HCT116 (cell line): ENCODE data around the gene SCG3. TPM values are rescaled to one million over a fixed set of nuclear protein-coding genes. Genes with fewer than 3 reads are reported as not detected.

Experiments
- ATAC-seq: fragments of 200-7000 bp; cut with Tn5 transposase; 2 replicates; pipeline ENCODE4 v1.9.1; 2020; ENCODE audit warnings: mild to moderate bottlenecking, moderate library complexity
- BruUV-seq: library from RNA; stranded (reverse); fragments of 400-500 nt; replicated peaks from 2 replicates; lab custom pipeline; 2021; lab: Mats Ljungman, UMichigan
- CTCF ChIA-PET: fragments of 300-600 bp; sonication (Branson Sonifier 250); formaldehyde crosslinking; loops from one replicate; lab custom pipeline; 2021; ENCODE audit warnings: antibody characterized with exemption; lab: Charles Lee
- POLR2A ChIA-PET: fragments of 300-600, 350-600 bp; sonication (Branson Sonifier 250); formaldehyde crosslinking; loops from one replicate; lab custom pipeline; 2021; ENCODE audit warnings: antibody characterized with exemption; lab: Charles Lee
- RAD21 ChIA-PET, 2 experiments: fragments of 300-600 bp; sonication (Branson Sonifier 250); formaldehyde crosslinking; loops; one replicate each; lab custom pipeline; 2023; ENCODE audit warnings: low total read pairs in 2 of 2; ENCODE audit not compliant: uncharacterized antibody in 2 of 2, unreplicated experiment in 2 of 2, low non-redundant PET in 1 of 2; lab: Charles Lee
- DNase-seq: peaks from one replicate; pipeline ENCODE4 v3.0.0-alpha.2; 2010; ENCODE audit warnings: low read depth, low spot score
- H2AFZ ChIP-seq: fragments of 200-600 bp; shearing (Covaris generic), sonication (generic); 2 replicates; pipeline ENCODE4 v1.6.1; 2017; ENCODE audit warnings: low read depth, mixed run types, mixed read lengths, antibody characterized with exemption, low read length; ENCODE audit not compliant: poor library complexity, severe bottlenecking
- H3K27ac ChIP-seq: 2 replicates; pipeline ENCODE4 v1.5.1; 2012; ENCODE audit warnings: low read depth, low read length
- H3K27me3 ChIP-seq: fragments of 200-600 bp; sonication (generic); 2 replicates; pipeline ENCODE4 v1.6.1; 2016; ENCODE audit warnings: mixed run types, low read length, mixed read lengths; ENCODE audit not compliant: insufficient read depth
- H3K36me3 ChIP-seq, 2 experiments: fragments of 200-500 bp in 1 of 2; fragments of 200-600 bp in 1 of 2; sonication (Bioruptor generic) in 1 of 2; sonication (generic) in 1 of 2; 2 replicates each; pipeline versions ENCODE4 v1.5.1 to v1.6.1; 2014 to 2016; ENCODE audit warnings: low read length in 2 of 2, inconsistent platforms in 1 of 2, mixed read lengths in 1 of 2, mixed run types in 1 of 2; ENCODE audit not compliant: insufficient read depth in 2 of 2, control insufficient read depth in 1 of 2
- H3K4me1 ChIP-seq, 2 experiments: fragments of 200-600 bp in 1 of 2; sonication (generic) in 1 of 2; 2 replicates each; pipeline versions ENCODE4 v1.5.1 to v1.6.1; 2012 to 2017; ENCODE audit warnings: low read length in 2 of 2, inconsistent platforms in 1 of 2, mild to moderate bottlenecking in 1 of 2, mixed read lengths in 1 of 2, mixed run types in 1 of 2, moderate library complexity in 1 of 2; ENCODE audit not compliant: insufficient read depth in 2 of 2, control insufficient read depth in 1 of 2
- H3K4me2 ChIP-seq: fragments of 200-600 bp; sonication (generic); 2 replicates; pipeline ENCODE4 v1.6.1; 2017; ENCODE audit warnings: mixed run types, low read length, mixed read lengths
- H3K4me3 ChIP-seq, 2 experiments: fragments of 200-600 bp in 1 of 2; sonication (generic) in 1 of 2; replicated peaks in 1 of 2; 2 replicates each; pipeline ENCODE4 v1.5.1; 2011 to 2016; ENCODE audit warnings: low read length in 2 of 2, control low read depth in 1 of 2, low read depth in 1 of 2, mild to moderate bottlenecking in 1 of 2, mixed read lengths in 1 of 2, mixed run types in 1 of 2
- H3K79me2 ChIP-seq: fragments of 200-600 bp; sonication (generic); 2 replicates; pipeline ENCODE4 v1.6.1; 2017; ENCODE audit warnings: mild to moderate bottlenecking, mixed run types, low read length, moderate library complexity, mixed read lengths; ENCODE audit not compliant: insufficient read depth
- H3K9ac ChIP-seq: fragments of 200-600 bp; sonication (generic); 2 replicates; pipeline ENCODE4 v1.6.1; 2016; ENCODE audit warnings: low read length, mixed read lengths
- H3K9me2 ChIP-seq: fragments of 200-600 bp; sonication (generic), shearing (Covaris generic); 2 replicates; pipeline ENCODE4 v1.6.1; 2017; ENCODE audit warnings: mixed run types, mild to moderate bottlenecking, moderate library complexity; ENCODE audit not compliant: insufficient read depth
- H3K9me3 ChIP-seq, 2 experiments: fragments of 200-500 bp in 1 of 2; fragments of 200-600 bp in 1 of 2; sonication (Bioruptor generic) in 1 of 2; sonication (generic) in 1 of 2; 2 replicates each; pipeline ENCODE4 v1.6.1; 2014 to 2017; ENCODE audit warnings: low read length in 2 of 2, mixed read lengths in 2 of 2, inconsistent platforms in 1 of 2, low read depth in 1 of 2, mild to moderate bottlenecking in 1 of 2, mixed run types in 1 of 2, moderate library complexity in 1 of 2; ENCODE audit not compliant: control insufficient read depth in 1 of 2, insufficient read depth in 1 of 2
- H4K20me1 ChIP-seq: fragments of 200-600 bp; sonication (generic), shearing (Covaris generic); 2 replicates; pipeline ENCODE4 v1.6.1; 2017; ENCODE audit warnings: mixed run types, mild to moderate bottlenecking, moderate library complexity; ENCODE audit not compliant: insufficient read depth
- CBX3 ChIP-seq: IDR thresholded peaks from 2 replicates; pipeline ENCODE4 v1.6.1; 2012; ENCODE audit warnings: low read depth
- CEBPB ChIP-seq: IDR thresholded peaks from 2 replicates; pipeline ENCODE4 v1.6.1; 2012; ENCODE audit warnings: low read depth
- EGR1 ChIP-seq: IDR thresholded peaks from 2 replicates; pipeline ENCODE4 v1.6.1; 2012; ENCODE audit warnings: low read depth
- ELF1 ChIP-seq: IDR thresholded peaks from 2 replicates; pipeline ENCODE4 v1.6.1; 2012; ENCODE audit warnings: low read depth, borderline replicate concordance
- EZH2 ChIP-seq: fragments of 200-600 bp; sonication (generic); IDR thresholded peaks from 2 replicates; pipeline ENCODE4 v1.6.1; 2017; ENCODE audit warnings: antibody characterized with exemption, mixed run types
- FOSL1 ChIP-seq: IDR thresholded peaks from 2 replicates; pipeline ENCODE4 v1.6.1; 2012; ENCODE audit warnings: low read depth
- JUND ChIP-seq: IDR thresholded peaks from 2 replicates; pipeline ENCODE4 v1.6.1; 2012
- POLR2AphosphoS5 ChIP-seq: IDR thresholded peaks from 2 replicates; pipeline ENCODE4 v1.6.1; 2011; ENCODE audit warnings: mild to moderate bottlenecking, low read depth, low read length, moderate library complexity
- SP1 ChIP-seq: IDR thresholded peaks from 2 replicates; pipeline ENCODE4 v1.6.1; 2012; ENCODE audit warnings: low read depth
- SRF ChIP-seq: IDR thresholded peaks from 2 replicates; pipeline ENCODE4 v1.6.1; 2012; ENCODE audit warnings: low read depth
- TCF7L2 ChIP-seq: IDR thresholded peaks from 2 replicates; pipeline ENCODE4 v1.7.0; 2011; ENCODE audit warnings: borderline replicate concordance, inconsistent platforms; ENCODE audit not compliant: insufficient read depth, insufficient read length; ENCODE audit errors: extremely low read depth
- ZFX ChIP-seq: fragments of 450-650 bp; IDR thresholded peaks from 2 replicates; pipeline ENCODE4 v1.6.1; 2017
- ZNF274 ChIP-seq: fragments of 200-500 bp; sonication (Bioruptor generic); IDR thresholded peaks from 2 replicates; pipeline ENCODE4 v1.6.1; 2014; ENCODE audit warnings: mild to moderate bottlenecking, low read depth, low read length, inconsistent platforms
- intact Hi-C: fragments of 100-400 bp; cut with micrococcal nuclease; formaldehyde crosslinking; loops from 2 replicates; pipeline ENCODE4 v1.10.0; 2022
- total RNA-seq: library from RNA; stranded (reverse); gene quantifications from one replicate; pipeline ENCODE4 v1.2.1, GENCODE V29; 2021; ENCODE audit not compliant: unreplicated experiment
- TF ChIP-seq, protein P1 (sequence below): IDR thresholded peaks from 2 replicates; pipeline ENCODE4 v1.6.1; 2012
- TF ChIP-seq, protein P2 (sequence below): IDR thresholded peaks from 2 replicates; pipeline ENCODE4 v1.6.1; 2012; ENCODE audit warnings: low read depth

The SCG3 gene
- total RNA-seq, 1 experiment from 2014 or later, result not detected

DNA sequence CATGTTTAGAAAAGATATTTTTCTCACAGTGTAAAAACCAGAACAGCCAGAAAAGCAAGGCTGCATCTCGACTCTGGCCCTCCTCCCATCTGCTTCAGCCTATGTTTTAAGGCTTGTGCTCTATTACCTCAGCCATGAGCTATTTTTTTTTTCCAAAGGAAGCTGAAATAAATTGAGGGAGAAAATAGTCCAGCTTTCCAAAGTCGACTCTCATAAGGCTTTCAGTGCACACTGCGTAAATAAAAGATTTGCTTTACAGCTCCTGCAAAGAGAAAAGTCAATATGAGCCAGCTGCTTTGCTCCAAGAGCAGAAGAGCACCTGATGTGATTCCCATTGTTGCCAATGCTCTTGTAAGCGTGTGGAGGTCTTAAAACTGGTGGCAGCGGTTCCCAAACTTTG is 26.7 kb downstream of the SCG3 start:
- Histone ChIP-seq H3K4me3 (no peak overlapping the region), H3K27me3 (no peaks in the 10 kb centered on the region), H3K27ac (no peak overlapping the region), H3K79me2 (no peaks in the 10 kb centered on the region), H3K9ac (no peak overlapping the region), H3K9me2 (no peaks in the 10 kb centered on the region), H4K20me1 (no peaks in the 10 kb centered on the region), H3K9me3 (no peaks in the 10 kb centered on the region), H3K36me3 (no peaks in the 10 kb centered on the region), H3K4me2 (no peak overlapping the region), H2AFZ (no peak overlapping the region), H3K4me1 (no peaks in the 10 kb centered on the region)
- intact Hi-C loops, result no loop called here
- TF ChIP-seq, protein P1, sequence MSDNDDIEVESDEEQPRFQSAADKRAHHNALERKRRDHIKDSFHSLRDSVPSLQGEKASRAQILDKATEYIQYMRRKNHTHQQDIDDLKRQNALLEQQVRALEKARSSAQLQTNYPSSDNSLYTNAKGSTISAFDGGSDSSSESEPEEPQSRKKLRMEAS, result no peak
- TF ChIP-seq POLR2AphosphoS5 (no peak), EZH2 (no peak), JUND (no peak), CEBPB (no peak), ZFX (no peak), EGR1 (no peak), FOSL1 (no peak), CBX3 (no peak), TCF7L2 (no peak), SRF (no peak), ELF1 (no peak), ZNF274 (no peak), SP1 (no peak)
- TF ChIP-seq, protein P2, sequence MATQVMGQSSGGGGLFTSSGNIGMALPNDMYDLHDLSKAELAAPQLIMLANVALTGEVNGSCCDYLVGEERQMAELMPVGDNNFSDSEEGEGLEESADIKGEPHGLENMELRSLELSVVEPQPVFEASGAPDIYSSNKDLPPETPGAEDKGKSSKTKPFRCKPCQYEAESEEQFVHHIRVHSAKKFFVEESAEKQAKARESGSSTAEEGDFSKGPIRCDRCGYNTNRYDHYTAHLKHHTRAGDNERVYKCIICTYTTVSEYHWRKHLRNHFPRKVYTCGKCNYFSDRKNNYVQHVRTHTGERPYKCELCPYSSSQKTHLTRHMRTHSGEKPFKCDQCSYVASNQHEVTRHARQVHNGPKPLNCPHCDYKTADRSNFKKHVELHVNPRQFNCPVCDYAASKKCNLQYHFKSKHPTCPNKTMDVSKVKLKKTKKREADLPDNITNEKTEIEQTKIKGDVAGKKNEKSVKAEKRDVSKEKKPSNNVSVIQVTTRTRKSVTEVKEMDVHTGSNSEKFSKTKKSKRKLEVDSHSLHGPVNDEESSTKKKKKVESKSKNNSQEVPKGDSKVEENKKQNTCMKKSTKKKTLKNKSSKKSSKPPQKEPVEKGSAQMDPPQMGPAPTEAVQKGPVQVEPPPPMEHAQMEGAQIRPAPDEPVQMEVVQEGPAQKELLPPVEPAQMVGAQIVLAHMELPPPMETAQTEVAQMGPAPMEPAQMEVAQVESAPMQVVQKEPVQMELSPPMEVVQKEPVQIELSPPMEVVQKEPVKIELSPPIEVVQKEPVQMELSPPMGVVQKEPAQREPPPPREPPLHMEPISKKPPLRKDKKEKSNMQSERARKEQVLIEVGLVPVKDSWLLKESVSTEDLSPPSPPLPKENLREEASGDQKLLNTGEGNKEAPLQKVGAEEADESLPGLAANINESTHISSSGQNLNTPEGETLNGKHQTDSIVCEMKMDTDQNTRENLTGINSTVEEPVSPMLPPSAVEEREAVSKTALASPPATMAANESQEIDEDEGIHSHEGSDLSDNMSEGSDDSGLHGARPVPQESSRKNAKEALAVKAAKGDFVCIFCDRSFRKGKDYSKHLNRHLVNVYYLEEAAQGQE, result no peak
- POLR2A ChIA-PET, result no interaction called here
- RAD21 ChIA-PET, result no interaction called here
- BruUV-seq, result no TSS peak
- DNase-seq, result no peak
- CTCF ChIA-PET, result no interaction called here
- no peak for ATAC-seq
